GM23338 (cell line): ENCODE data around the gene SEPTIN8. TPM values are rescaled to one million over a fixed set of nuclear protein-coding genes. Genes with fewer than 3 reads are reported as not detected.

Source experiments
- ATAC-seq: fragments of 200-7000 bp; cut with Tn5 transposase; 3 replicates; pipeline ENCODE4 v1.9.1; 2020
- DNase-seq: peaks from one replicate; pipeline ENCODE4 v3.0.0-alpha.2; 2015; ENCODE audit warnings: low spot score
- H2AFZ ChIP-seq: fragments of 200-600 bp; sonication (generic); 2 replicates; pipeline ENCODE4 v1.8.0; 2016; ENCODE audit warnings: antibody characterized with exemption, mild to moderate bottlenecking, moderate library complexity
- H3F3A ChIP-seq: fragments of 200-600 bp; sonication (generic); replicated peaks from 2 replicates; pipeline ENCODE4 v1.8.0; 2017; ENCODE audit warnings: antibody characterized with exemption, mixed run types, low read depth
- H3K27ac ChIP-seq: fragments of 200-600 bp; sonication (generic); 2 replicates; pipeline ENCODE4 v1.6.1; 2016; ENCODE audit warnings: low read depth
- H3K27me3 ChIP-seq: fragments of 200-600 bp; sonication (generic); 2 replicates; pipeline ENCODE4 v1.8.0; 2016; ENCODE audit warnings: mild to moderate bottlenecking, mixed run types, moderate library complexity; ENCODE audit not compliant: insufficient read depth
- H3K36me3 ChIP-seq: fragments of 200-600 bp; sonication (generic); 2 replicates; pipeline ENCODE4 v1.8.0; 2016; ENCODE audit warnings: mild to moderate bottlenecking; ENCODE audit not compliant: insufficient read depth
- H3K4me1 ChIP-seq: fragments of 200-600 bp; sonication (generic); 2 replicates; pipeline ENCODE4 v1.8.0; 2016; ENCODE audit warnings: mild to moderate bottlenecking, moderate library complexity; ENCODE audit not compliant: insufficient read depth
- H3K4me2 ChIP-seq: fragments of 200-600 bp; sonication (generic); 2 replicates; pipeline ENCODE4 v1.7.1; 2017; ENCODE audit warnings: mixed run types
- H3K4me3 ChIP-seq: fragments of 200-600 bp; sonication (generic); 2 replicates; pipeline ENCODE4 v1.6.1; 2016; ENCODE audit warnings: mixed run types
- H3K79me2 ChIP-seq: fragments of 200-600 bp; sonication (generic); replicated peaks from 2 replicates; pipeline ENCODE4 v1.8.0; 2017; ENCODE audit warnings: mild to moderate bottlenecking; ENCODE audit not compliant: insufficient read depth
- H3K9me2 ChIP-seq: fragments of 200-600 bp; sonication (generic); 2 replicates; pipeline ENCODE4 v1.8.0; 2017; ENCODE audit not compliant: insufficient read depth
- H4K20me1 ChIP-seq: fragments of 200-600 bp; sonication (generic); replicated peaks from 2 replicates; pipeline ENCODE4 v1.8.0; 2017; ENCODE audit warnings: mild to moderate bottlenecking; ENCODE audit not compliant: insufficient read depth
- H3K27ac Mint-ChIP-seq: 2 replicates; pipeline ENCODE4 v1.8.0; 2020; ENCODE audit warnings: inconsistent platforms, mild to moderate bottlenecking, moderate library complexity, mixed read lengths
- H3K27me3 Mint-ChIP-seq: 3 replicates; pipeline ENCODE4 v1.8.0; 2022; ENCODE audit warnings: low read depth, mild to moderate bottlenecking, moderate library complexity, mixed read lengths, inconsistent platforms; ENCODE audit not compliant: insufficient read depth, poor library complexity
- H3K36me3 Mint-ChIP-seq: 3 replicates; pipeline ENCODE4 v1.8.0; 2021; ENCODE audit warnings: low read depth, mild to moderate bottlenecking, inconsistent platforms, moderate library complexity, mixed read lengths
- H3K4me1 Mint-ChIP-seq: 3 replicates; pipeline ENCODE4 v1.8.0; 2020; ENCODE audit warnings: mild to moderate bottlenecking, inconsistent platforms, mixed read lengths
- H3K4me3 Mint-ChIP-seq: 3 replicates; pipeline ENCODE4 v1.8.0; 2021; ENCODE audit warnings: moderate library complexity, mild to moderate bottlenecking, inconsistent platforms, mixed read lengths
- H3K9me3 Mint-ChIP-seq: 3 replicates; pipeline ENCODE4 v1.8.0; 2020; ENCODE audit warnings: moderate library complexity, mild to moderate bottlenecking, inconsistent platforms, mixed read lengths
- CREB1 ChIP-seq: fragments of 250-450 bp; sonication (Bioruptor Pico); IDR thresholded peaks from 2 replicates; pipeline ENCODE4 v1.5.0; 2020; ENCODE audit warnings: low read depth, mild to moderate bottlenecking, moderate library complexity
- EZH2phosphoT487 ChIP-seq: fragments of 200-600 bp; sonication (generic); IDR thresholded peaks from one replicate; pipeline ENCODE4 v1.8.1; 2018; ENCODE audit warnings: antibody characterized with exemption; ENCODE audit not compliant: unreplicated experiment
- JUNB ChIP-seq: IDR thresholded peaks from one replicate; pipeline ENCODE4 v1.6.1; 2016; ENCODE audit warnings: antibody characterized with exemption; ENCODE audit not compliant: unreplicated experiment
- NANOG ChIP-seq: IDR thresholded peaks from 2 replicates; pipeline ENCODE4 v1.6.1; 2016; ENCODE audit warnings: antibody characterized with exemption, borderline replicate concordance
- POLR2AphosphoS5 ChIP-seq: IDR thresholded peaks from 2 replicates; pipeline ENCODE4 v1.6.1; 2016; ENCODE audit warnings: antibody characterized with exemption, low read depth
- STAT1 ChIP-seq: IDR thresholded peaks from one replicate; pipeline ENCODE4 v1.6.1; 2016; ENCODE audit warnings: antibody characterized with exemption; ENCODE audit not compliant: unreplicated experiment
- ZNF114 ChIP-seq: fragments of 250-450 bp; sonication (Bioruptor Pico); IDR thresholded peaks from 2 replicates; pipeline ENCODE4 v1.5.0; 2020; ENCODE audit warnings: mild to moderate bottlenecking, moderate library complexity
- ZNF331 ChIP-seq: fragments of 250-450 bp; sonication (Bioruptor Pico); IDR thresholded peaks from 2 replicates; pipeline ENCODE4 v1.5.0; 2020; ENCODE audit warnings: low read depth, mild to moderate bottlenecking, moderate library complexity
- polyA plus RNA-seq: library from polyadenylated mRNA; unstranded; fragments of >200 nt; fragmentation: Nextera tagmentation; extraction: Ambion mirVana; gene quantifications from 2 replicates; pipeline ENCODE4 v1.2.1, GENCODE V29; 2016
- total RNA-seq: library from RNA; depleted of rRNA; stranded (reverse); fragments of >200 nt; shearing (Covaris generic); gene quantifications from 2 replicates; pipeline ENCODE4 v1.2.3, GENCODE V29; 2014
- TF ChIP-seq, protein P1 (sequence below): fragments of 250-450 bp; sonication (Bioruptor Pico); IDR thresholded peaks from 2 replicates; pipeline ENCODE4 v1.5.0; 2020; ENCODE audit warnings: mild to moderate bottlenecking, moderate library complexity
- TF ChIP-seq, protein P2 (sequence below): IDR thresholded peaks from 2 replicates; pipeline ENCODE4 v1.6.1; 2016; ENCODE audit warnings: antibody characterized with exemption
- TF ChIP-seq, protein P3 (sequence below): IDR thresholded peaks from one replicate; pipeline ENCODE4 v1.6.1; 2018; ENCODE audit warnings: antibody characterized with exemption; ENCODE audit not compliant: unreplicated experiment

SEPTIN8 gene
- total and polyA plus RNA-seq, 2 experiments from 2014 or later, result 8.8 to 45.0 TPM

DNA sequence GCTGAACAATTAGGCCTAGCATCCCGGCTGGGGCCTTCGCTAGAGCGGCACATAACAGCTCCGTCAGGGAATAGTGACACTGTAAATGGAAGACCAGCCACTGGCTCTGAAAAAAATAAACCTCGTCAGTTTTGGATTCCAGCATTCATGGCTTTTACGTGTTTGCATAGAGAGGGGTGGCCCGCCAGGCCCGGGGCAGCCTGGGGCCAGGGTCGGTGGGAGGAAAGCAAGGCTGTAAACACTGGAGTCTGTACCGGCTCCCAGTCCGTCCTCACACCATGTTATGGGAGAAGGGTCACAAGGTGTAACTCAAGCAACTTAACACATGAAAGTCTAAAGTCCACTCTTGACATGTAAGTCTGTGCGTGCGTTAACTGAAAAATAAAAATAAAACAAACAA, 18.6 kb downstream of the SEPTIN8 start:
- Histone ChIP-seq H3K4me1 (peaks cover 5% of the 10 kb centered on the region; the same call in 1 of the 2 replicates), H3F3A (no peaks in the 10 kb centered on the region), H3K9me2 (no peaks in the 10 kb centered on the region), H3K27me3 (no peaks in the 10 kb centered on the region), H3K4me3 (no peak overlapping the region), H3K79me2 (no peaks in the 10 kb centered on the region), H3K27ac (no peak overlapping the region), H2AFZ (no peak overlapping the region), H3K4me2 (no peak overlapping the region), H3K36me3 (no peaks in the 10 kb centered on the region), H4K20me1 (no peaks in the 10 kb centered on the region)
- no peak for ATAC-seq
- Mint-ChIP-seq H3K9me3 (no peaks in the 10 kb centered on the region), H3K36me3 (peaks cover 3% of the 10 kb centered on the region; the same call in 1 of the 3 replicates), H3K27ac (no peak overlapping the region), H3K4me3 (no peak overlapping the region), H3K4me1 (peaks cover 25% of the 10 kb centered on the region), H3K27me3 (peaks cover 4% of the 10 kb centered on the region)
- DNase-seq, result no peak
- TF ChIP-seq ZNF114 (no peak), CREB1 (CRISPR knock-in tag) (no peak), JUNB (no peak)
- TF ChIP-seq, protein P1, sequence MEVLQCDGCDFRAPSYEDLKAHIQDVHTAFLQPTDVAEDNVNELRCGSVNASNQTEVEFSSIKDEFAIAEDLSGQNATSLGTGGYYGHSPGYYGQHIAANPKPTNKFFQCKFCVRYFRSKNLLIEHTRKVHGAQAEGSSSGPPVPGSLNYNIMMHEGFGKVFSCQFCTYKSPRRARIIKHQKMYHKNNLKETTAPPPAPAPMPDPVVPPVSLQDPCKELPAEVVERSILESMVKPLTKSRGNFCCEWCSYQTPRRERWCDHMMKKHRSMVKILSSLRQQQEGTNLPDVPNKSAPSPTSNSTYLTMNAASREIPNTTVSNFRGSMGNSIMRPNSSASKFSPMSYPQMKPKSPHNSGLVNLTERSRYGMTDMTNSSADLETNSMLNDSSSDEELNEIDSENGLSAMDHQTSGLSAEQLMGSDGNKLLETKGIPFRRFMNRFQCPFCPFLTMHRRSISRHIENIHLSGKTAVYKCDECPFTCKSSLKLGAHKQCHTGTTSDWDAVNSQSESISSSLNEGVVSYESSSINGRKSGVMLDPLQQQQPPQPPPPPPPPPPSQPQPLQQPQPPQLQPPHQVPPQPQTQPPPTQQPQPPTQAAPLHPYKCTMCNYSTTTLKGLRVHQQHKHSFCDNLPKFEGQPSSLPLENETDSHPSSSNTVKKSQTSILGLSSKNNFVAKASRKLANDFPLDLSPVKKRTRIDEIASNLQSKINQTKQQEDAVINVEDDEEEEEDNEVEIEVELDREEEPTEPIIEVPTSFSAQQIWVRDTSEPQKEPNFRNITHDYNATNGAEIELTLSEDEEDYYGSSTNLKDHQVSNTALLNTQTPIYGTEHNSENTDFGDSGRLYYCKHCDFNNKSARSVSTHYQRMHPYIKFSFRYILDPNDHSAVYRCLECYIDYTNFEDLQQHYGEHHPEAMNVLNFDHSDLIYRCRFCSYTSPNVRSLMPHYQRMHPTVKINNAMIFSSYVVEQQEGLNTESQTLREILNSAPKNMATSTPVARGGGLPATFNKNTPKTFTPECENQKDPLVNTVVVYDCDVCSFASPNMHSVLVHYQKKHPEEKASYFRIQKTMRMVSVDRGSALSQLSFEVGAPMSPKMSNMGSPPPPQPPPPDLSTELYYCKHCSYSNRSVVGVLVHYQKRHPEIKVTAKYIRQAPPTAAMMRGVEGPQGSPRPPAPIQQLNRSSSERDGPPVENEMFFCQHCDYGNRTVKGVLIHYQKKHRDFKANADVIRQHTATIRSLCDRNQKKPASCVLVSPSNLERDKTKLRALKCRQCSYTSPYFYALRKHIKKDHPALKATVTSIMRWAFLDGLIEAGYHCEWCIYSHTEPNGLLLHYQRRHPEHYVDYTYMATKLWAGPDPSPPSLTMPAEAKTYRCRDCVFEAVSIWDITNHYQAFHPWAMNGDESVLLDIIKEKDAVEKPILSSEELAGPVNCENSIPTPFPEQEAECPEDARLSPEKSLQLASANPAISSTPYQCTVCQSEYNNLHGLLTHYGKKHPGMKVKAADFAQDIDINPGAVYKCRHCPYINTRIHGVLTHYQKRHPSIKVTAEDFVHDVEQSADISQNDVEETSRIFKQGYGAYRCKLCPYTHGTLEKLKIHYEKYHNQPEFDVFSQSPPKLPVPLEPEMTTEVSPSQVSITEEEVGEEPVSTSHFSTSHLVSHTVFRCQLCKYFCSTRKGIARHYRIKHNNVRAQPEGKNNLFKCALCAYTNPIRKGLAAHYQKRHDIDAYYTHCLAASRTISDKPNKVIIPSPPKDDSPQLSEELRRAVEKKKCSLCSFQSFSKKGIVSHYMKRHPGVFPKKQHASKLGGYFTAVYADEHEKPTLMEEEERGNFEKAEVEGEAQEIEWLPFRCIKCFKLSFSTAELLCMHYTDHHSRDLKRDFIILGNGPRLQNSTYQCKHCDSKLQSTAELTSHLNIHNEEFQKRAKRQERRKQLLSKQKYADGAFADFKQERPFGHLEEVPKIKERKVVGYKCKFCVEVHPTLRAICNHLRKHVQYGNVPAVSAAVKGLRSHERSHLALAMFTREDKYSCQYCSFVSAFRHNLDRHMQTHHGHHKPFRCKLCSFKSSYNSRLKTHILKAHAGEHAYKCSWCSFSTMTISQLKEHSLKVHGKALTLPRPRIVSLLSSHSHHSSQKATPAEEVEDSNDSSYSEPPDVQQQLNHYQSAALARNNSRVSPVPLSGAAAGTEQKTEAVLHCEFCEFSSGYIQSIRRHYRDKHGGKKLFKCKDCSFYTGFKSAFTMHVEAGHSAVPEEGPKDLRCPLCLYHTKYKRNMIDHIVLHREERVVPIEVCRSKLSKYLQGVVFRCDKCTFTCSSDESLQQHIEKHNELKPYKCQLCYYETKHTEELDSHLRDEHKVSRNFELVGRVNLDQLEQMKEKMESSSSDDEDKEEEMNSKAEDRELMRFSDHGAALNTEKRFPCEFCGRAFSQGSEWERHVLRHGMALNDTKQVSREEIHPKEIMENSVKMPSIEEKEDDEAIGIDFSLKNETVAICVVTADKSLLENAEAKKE (CRISPR knock-in tag), result no peak

DNA sequence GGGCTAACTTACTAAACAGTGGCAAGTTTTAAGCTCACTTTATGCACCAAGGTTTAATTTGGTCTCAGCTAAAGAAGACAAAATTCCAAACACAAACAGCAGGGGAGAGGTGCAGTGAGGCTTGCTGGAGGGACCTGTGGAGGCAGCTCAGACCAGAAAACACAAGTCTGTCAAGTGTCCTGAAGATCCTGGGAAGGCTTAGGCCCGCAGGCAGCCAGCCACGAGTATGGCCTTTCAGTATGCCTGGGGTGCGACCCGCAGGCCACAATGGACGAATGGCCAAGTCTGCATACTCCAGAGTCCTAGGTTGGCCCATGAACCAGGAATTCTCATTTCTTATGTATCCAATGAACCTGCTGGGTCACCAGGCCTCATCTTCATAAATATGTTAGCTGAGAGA, 20.5 kb downstream of the SEPTIN8 start:
- H2AFZ ChIP-seq, result no peak overlapping the region
- ATAC-seq (no peak), DNase-seq (no peak)
- no peaks in the 10 kb centered on the region for H3F3A ChIP-seq
- no peaks in the 10 kb centered on the region for H3K79me2 ChIP-seq
- H3K36me3 Mint-ChIP-seq, result no peaks in the 10 kb centered on the region; the same call in 2 of the 3 replicates
- H3K27ac Mint-ChIP-seq, result no peak overlapping the region
- no peaks in the 10 kb centered on the region for H3K36me3 ChIP-seq
- H3K9me3 Mint-ChIP-seq, result no peaks in the 10 kb centered on the region
- no peaks in the 10 kb centered on the region for H3K27me3 ChIP-seq
- H3K4me1 Mint-ChIP-seq, result peaks cover 28% of the 10 kb centered on the region
- H3K27me3 Mint-ChIP-seq, result peaks cover 2% of the 10 kb centered on the region
- peaks cover 5% of the 10 kb centered on the region; the same call in 1 of the 2 replicates for H3K4me1 ChIP-seq
- H3K4me3 Mint-ChIP-seq, result no peak overlapping the region
- no peaks in the 10 kb centered on the region for H4K20me1 ChIP-seq
- no peak overlapping the region for H3K4me3 ChIP-seq
- H3K27ac ChIP-seq, result no peak overlapping the region
- no peaks in the 10 kb centered on the region for H3K9me2 ChIP-seq
- H3K4me2 ChIP-seq, result no peak overlapping the region
- no peak for TF ChIP-seq CREB1 (CRISPR knock-in tag)
- TF ChIP-seq NANOG, result no peak
- TF ChIP-seq, protein P2, sequence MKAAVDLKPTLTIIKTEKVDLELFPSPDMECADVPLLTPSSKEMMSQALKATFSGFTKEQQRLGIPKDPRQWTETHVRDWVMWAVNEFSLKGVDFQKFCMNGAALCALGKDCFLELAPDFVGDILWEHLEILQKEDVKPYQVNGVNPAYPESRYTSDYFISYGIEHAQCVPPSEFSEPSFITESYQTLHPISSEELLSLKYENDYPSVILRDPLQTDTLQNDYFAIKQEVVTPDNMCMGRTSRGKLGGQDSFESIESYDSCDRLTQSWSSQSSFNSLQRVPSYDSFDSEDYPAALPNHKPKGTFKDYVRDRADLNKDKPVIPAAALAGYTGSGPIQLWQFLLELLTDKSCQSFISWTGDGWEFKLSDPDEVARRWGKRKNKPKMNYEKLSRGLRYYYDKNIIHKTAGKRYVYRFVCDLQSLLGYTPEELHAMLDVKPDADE, result no peak
- TF ChIP-seq STAT1, result no peak
- no peak for TF ChIP-seq EZH2phosphoT487
- TF ChIP-seq ZNF114, result no peak
- no peak for TF ChIP-seq POLR2AphosphoS5
- TF ChIP-seq, protein P3, sequence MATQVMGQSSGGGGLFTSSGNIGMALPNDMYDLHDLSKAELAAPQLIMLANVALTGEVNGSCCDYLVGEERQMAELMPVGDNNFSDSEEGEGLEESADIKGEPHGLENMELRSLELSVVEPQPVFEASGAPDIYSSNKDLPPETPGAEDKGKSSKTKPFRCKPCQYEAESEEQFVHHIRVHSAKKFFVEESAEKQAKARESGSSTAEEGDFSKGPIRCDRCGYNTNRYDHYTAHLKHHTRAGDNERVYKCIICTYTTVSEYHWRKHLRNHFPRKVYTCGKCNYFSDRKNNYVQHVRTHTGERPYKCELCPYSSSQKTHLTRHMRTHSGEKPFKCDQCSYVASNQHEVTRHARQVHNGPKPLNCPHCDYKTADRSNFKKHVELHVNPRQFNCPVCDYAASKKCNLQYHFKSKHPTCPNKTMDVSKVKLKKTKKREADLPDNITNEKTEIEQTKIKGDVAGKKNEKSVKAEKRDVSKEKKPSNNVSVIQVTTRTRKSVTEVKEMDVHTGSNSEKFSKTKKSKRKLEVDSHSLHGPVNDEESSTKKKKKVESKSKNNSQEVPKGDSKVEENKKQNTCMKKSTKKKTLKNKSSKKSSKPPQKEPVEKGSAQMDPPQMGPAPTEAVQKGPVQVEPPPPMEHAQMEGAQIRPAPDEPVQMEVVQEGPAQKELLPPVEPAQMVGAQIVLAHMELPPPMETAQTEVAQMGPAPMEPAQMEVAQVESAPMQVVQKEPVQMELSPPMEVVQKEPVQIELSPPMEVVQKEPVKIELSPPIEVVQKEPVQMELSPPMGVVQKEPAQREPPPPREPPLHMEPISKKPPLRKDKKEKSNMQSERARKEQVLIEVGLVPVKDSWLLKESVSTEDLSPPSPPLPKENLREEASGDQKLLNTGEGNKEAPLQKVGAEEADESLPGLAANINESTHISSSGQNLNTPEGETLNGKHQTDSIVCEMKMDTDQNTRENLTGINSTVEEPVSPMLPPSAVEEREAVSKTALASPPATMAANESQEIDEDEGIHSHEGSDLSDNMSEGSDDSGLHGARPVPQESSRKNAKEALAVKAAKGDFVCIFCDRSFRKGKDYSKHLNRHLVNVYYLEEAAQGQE, result no peak
- no peak for TF ChIP-seq ZNF331 (CRISPR knock-in tag)
- TF ChIP-seq JUNB, result no peak
